Measurements from ENCODE around the gene ALX4. TPM values are rescaled to one million over a fixed set of nuclear protein-coding genes. Genes with fewer than 3 reads are reported as not detected.

Gene ALX4
- not detected for total RNA-seq

- no peak for ATAC-seq (ENCODE audit: insufficient number of reproducible peaks, low FRiP score, low read depth)
Measured at GRCh38 chr11:44309478-44310205, at the start of gene ALX4. Gene ALX4, minus strand, starts transcription at chr11:44310139. Its CDS starts 77 bp downstream, at chr11:44310062.

GRCh38 chr11:44359162-44359561 is 49.2 kb upstream of the ALX4 start:
- peaks cover 3% of the 10 kb centered on the region for H3K9me3 ChIP-seq
- DNase-seq (ENCODE audit: low spot score) (no peak), ATAC-seq (ENCODE audit: insufficient number of reproducible peaks, low FRiP score, low read depth) (no peak)
- no peak overlapping the region for H3K4me3 ChIP-seq
- no peak for TF ChIP-seq CTCF (IDR thresholded peaks at IDR 0.05)
- no peaks in the 10 kb centered on the region for H3K36me3 ChIP-seq
- no peaks in the 10 kb centered on the region for H3K27me3 ChIP-seq (replicated peaks; ENCODE audit: insufficient read depth)
- no peaks in the 10 kb centered on the region for H3K4me1 ChIP-seq (ENCODE audit: control insufficient read depth in 1 of 2, low read depth in 2 of 2)
- no peak overlapping the region for H3K27ac ChIP-seq

More at GRCh38 chr11:44309478-44310205, at the start of gene ALX4:
- DNase-seq (ENCODE audit: low spot score) = no peak
- Histone ChIP-seq H3K4me1 (ENCODE audit: control insufficient read depth in 1 of 2, low read depth in 2 of 2) (peaks cover 24 to 37% of the 10 kb centered on the region in 2 donors), H3K36me3 (no peaks in the 10 kb centered on the region), H3K27me3 (replicated peaks; ENCODE audit: insufficient read depth) (peaks cover 21% of the 10 kb centered on the region), H3K9me3 (no peaks in the 10 kb centered on the region), H3K4me3 (peak within 1 kb of the TSS; percentile 65), H3K27ac (no peak within 1 kb of the TSS)
- no peak for TF ChIP-seq CTCF (IDR thresholded peaks at IDR 0.05)

- TF ChIP-seq CTCF (IDR thresholded peaks at IDR 0.05) = no peak
- Histone ChIP-seq H3K9me3 (peaks cover 2% of the 10 kb centered on the region), H3K27me3 (replicated peaks; ENCODE audit: insufficient read depth) (no peaks in the 10 kb centered on the region), H3K27ac (no peak overlapping the region), H3K4me3 (no peak overlapping the region), H3K36me3 (no peaks in the 10 kb centered on the region), H3K4me1 (ENCODE audit: control insufficient read depth in 1 of 2, low read depth in 2 of 2) (no peaks in the 10 kb centered on the region)
- DNase-seq (ENCODE audit: low spot score) (no peak), ATAC-seq (ENCODE audit: insufficient number of reproducible peaks, low FRiP score, low read depth) (no peak)
Measured at GRCh38 chr11:44358713-44359112, 48.8 kb upstream of the ALX4 start.

- no peak for ATAC-seq (ENCODE audit: insufficient number of reproducible peaks, low FRiP score, low read depth)
- no peak overlapping the region for H3K27ac ChIP-seq
- H3K27me3 ChIP-seq (replicated peaks; ENCODE audit: insufficient read depth) = no peaks in the 10 kb centered on the region
- DNase-seq (ENCODE audit: low spot score) = no peak
- no peak overlapping the region for H3K4me3 ChIP-seq
- no peak for TF ChIP-seq CTCF (IDR thresholded peaks at IDR 0.05)
- no peaks in the 10 kb centered on the region for H3K4me1 ChIP-seq (ENCODE audit: control insufficient read depth in 1 of 2, low read depth in 2 of 2)
- H3K36me3 ChIP-seq = no peaks in the 10 kb centered on the region
- H3K9me3 ChIP-seq = no peaks in the 10 kb centered on the region
Measured at GRCh38 chr11:44357711-44358110, 47.8 kb upstream of the ALX4 start.

GRCh38 chr11:44356351-44356750 is 46.4 kb upstream of the ALX4 start:
- no peak for TF ChIP-seq CTCF (IDR thresholded peaks at IDR 0.05)
- no peak for DNase-seq (ENCODE audit: low spot score)
- Histone ChIP-seq H3K9me3 (no peaks in the 10 kb centered on the region), H3K27me3 (replicated peaks; ENCODE audit: insufficient read depth) (no peaks in the 10 kb centered on the region), H3K27ac (no peak overlapping the region), H3K4me1 (ENCODE audit: control insufficient read depth in 1 of 2, low read depth in 2 of 2) (no peaks in the 10 kb centered on the region), H3K4me3 (no peak overlapping the region), H3K36me3 (no peaks in the 10 kb centered on the region)
- ATAC-seq (ENCODE audit: insufficient number of reproducible peaks, low FRiP score, low read depth) = no peak

Measured in thoracic aorta (tissue), 2 donors.